ENCODE results near the gene WDR70.
A peak's percentile ranks its signal among the peaks of the same experiment; 100 is the strongest.

Gene WDR70

DNA sequence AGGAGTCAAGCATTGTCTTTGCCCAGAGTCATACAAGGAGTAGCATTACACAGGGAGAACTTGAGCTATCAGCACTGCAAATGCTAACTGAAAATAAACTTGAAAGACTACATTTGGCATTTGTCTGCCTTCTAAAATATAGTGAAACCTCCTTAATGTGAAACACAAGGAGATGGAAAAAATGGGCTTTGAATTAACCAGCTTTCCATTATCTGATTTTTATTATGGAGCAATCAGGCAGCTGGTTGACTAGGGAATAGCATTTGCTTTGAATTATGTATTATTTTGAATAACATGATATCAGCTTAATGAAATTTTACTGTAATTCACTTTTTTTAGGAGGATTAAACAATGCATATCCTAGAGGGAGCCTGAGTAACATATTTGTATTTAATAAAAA is 329.9 kb downstream of the WDR70 start:
- ATAC-seq, result peak; percentile 50; the same call in 2 of the 3 replicates
- TF ChIP-seq SNAI2 (CRISPR knock-in tag; IDR thresholded peaks at IDR 0.05) (no peak), TCF4 (CRISPR knock-in tag; IDR thresholded peaks at IDR 0.05; ENCODE audit: borderline replicate concordance) (peak; percentile 72)

DNA sequence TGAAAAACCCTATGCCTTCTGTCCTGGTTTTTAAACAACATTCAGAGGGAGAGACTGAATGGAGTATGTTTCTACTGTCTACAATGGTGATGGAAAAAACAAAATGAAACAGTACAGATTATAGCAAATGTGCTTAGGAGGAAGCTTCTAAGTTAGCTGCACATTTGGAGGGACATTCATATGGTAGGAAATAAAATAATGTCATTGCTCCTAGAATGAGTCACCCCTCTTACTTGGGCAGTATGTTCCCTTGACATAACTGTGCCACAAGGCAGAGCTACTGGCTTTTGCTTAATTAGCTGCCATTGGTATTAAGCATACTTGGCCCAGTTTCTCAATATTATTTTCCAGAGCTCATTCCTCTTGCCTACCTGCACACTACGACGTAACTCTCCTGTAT is 331.8 kb downstream of the WDR70 start:
- peak; percentile 59 for ATAC-seq
- no peak for TF ChIP-seq ZFP30 (CRISPR knock-in tag; IDR thresholded peaks at IDR 0.05)
- TF ChIP-seq ZNF70 (CRISPR knock-in tag; IDR thresholded peaks at IDR 0.05), result no peak
- no peak for TF ChIP-seq ZNF565 (CRISPR knock-in tag; conservative IDR thresholded peaks at IDR 0.05; ENCODE audit: low read depth)
- no peak for TF ChIP-seq GLIS3 (CRISPR knock-in tag; IDR thresholded peaks at IDR 0.05)
- TF ChIP-seq CSDC2 (CRISPR knock-in tag; IDR thresholded peaks at IDR 0.05), result no peak
- TF ChIP-seq ZFP3 (CRISPR knock-in tag; IDR thresholded peaks at IDR 0.05), result no peak
- TF ChIP-seq, protein P1, sequence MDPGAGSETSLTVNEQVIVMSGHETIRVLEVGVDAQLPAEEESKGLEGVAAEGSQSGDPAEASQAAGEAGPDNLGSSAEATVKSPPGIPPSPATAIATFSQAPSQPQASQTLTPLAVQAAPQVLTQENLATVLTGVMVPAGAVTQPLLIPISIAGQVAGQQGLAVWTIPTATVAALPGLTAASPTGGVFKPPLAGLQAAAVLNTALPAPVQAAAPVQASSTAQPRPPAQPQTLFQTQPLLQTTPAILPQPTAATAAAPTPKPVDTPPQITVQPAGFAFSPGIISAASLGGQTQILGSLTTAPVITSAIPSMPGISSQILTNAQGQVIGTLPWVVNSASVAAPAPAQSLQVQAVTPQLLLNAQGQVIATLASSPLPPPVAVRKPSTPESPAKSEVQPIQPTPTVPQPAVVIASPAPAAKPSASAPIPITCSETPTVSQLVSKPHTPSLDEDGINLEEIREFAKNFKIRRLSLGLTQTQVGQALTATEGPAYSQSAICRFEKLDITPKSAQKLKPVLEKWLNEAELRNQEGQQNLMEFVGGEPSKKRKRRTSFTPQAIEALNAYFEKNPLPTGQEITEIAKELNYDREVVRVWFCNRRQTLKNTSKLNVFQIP (CRISPR knock-in tag; IDR thresholded peaks at IDR 0.05; ENCODE audit: borderline replicate concordance, low read depth), result no peak
- no peak for TF ChIP-seq ZNF8 (CRISPR knock-in tag; IDR thresholded peaks at IDR 0.05)

DNA sequence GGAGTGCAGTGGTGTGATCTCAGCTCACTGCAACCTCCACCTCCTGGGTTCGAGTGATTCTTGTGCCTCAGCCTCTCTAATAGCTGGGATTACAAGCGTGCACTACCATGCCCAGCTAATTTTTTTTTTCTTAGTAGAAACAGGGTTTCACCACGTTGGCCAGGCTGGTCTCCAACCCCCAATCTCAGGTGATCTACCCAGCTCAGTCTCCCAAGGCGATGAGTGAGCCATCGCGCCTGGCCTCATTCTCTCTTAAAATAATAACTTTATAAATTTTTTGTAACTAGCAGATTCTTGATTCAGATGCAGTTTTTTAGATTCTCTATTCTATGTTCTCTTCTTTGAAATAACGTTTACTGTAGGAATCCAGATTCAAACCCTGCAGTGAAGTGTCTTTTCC is 333.6 kb downstream of the WDR70 start:
- no peak for ATAC-seq
- TF ChIP-seq ZC3H10 (CRISPR knock-in tag; IDR thresholded peaks at IDR 0.05) (no peak), TOX (CRISPR knock-in tag; IDR thresholded peaks at IDR 0.05; ENCODE audit: borderline replicate concordance) (no peak), CSDC2 (CRISPR knock-in tag; IDR thresholded peaks at IDR 0.05) (no peak), SNAI2 (CRISPR knock-in tag; IDR thresholded peaks at IDR 0.05) (no peak), ISL1 (CRISPR knock-in tag; IDR thresholded peaks at IDR 0.05) (no peak), RARB (CRISPR knock-in tag; IDR thresholded peaks at IDR 0.05) (no peak), OSR1 (CRISPR knock-in tag; IDR thresholded peaks at IDR 0.05) (no peak), TCF4 (CRISPR knock-in tag; IDR thresholded peaks at IDR 0.05; ENCODE audit: borderline replicate concordance) (no peak)
- TF ChIP-seq, protein P2, sequence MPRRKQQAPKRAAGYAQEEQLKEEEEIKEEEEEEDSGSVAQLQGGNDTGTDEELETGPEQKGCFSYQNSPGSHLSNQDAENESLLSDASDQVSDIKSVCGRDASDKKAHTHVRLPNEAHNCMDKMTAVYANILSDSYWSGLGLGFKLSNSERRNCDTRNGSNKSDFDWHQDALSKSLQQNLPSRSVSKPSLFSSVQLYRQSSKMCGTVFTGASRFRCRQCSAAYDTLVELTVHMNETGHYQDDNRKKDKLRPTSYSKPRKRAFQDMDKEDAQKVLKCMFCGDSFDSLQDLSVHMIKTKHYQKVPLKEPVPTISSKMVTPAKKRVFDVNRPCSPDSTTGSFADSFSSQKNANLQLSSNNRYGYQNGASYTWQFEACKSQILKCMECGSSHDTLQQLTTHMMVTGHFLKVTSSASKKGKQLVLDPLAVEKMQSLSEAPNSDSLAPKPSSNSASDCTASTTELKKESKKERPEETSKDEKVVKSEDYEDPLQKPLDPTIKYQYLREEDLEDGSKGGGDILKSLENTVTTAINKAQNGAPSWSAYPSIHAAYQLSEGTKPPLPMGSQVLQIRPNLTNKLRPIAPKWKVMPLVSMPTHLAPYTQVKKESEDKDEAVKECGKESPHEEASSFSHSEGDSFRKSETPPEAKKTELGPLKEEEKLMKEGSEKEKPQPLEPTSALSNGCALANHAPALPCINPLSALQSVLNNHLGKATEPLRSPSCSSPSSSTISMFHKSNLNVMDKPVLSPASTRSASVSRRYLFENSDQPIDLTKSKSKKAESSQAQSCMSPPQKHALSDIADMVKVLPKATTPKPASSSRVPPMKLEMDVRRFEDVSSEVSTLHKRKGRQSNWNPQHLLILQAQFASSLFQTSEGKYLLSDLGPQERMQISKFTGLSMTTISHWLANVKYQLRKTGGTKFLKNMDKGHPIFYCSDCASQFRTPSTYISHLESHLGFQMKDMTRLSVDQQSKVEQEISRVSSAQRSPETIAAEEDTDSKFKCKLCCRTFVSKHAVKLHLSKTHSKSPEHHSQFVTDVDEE (CRISPR knock-in tag; IDR thresholded peaks at IDR 0.05), result no peak
- TF ChIP-seq, protein P3, sequence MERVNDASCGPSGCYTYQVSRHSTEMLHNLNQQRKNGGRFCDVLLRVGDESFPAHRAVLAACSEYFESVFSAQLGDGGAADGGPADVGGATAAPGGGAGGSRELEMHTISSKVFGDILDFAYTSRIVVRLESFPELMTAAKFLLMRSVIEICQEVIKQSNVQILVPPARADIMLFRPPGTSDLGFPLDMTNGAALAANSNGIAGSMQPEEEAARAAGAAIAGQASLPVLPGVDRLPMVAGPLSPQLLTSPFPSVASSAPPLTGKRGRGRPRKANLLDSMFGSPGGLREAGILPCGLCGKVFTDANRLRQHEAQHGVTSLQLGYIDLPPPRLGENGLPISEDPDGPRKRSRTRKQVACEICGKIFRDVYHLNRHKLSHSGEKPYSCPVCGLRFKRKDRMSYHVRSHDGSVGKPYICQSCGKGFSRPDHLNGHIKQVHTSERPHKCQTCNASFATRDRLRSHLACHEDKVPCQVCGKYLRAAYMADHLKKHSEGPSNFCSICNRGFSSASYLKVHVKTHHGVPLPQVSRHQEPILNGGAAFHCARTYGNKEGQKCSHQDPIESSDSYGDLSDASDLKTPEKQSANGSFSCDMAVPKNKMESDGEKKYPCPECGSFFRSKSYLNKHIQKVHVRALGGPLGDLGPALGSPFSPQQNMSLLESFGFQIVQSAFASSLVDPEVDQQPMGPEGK (CRISPR knock-in tag; IDR thresholded peaks at IDR 0.05; ENCODE audit: borderline replicate concordance), result no peak

DNA sequence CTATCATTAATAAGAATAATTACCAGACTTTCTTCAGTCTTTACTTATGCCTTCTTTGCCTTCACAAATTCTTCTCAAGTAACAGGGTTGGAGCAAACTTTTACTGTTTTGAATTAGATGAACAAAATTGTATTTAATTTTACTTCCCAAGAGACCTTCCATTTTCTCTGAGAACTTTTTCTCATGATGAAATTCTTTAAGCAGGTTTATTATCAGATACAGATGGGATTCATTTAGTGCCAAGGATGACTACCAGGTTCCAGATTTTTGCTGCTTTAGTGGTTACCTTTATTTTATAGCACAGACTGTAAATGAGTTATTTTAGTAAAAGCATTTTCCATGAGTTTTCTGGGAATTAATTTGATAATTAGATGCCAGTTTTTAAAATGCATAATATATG is 335.6 kb downstream of the WDR70 start:
- TF ChIP-seq, protein P2 (CRISPR knock-in tag; IDR thresholded peaks at IDR 0.05), result no peak
- TF ChIP-seq ZFP3 (CRISPR knock-in tag; IDR thresholded peaks at IDR 0.05) (no peak), ZNF565 (CRISPR knock-in tag; conservative IDR thresholded peaks at IDR 0.05; ENCODE audit: low read depth) (no peak), ZNF70 (CRISPR knock-in tag; IDR thresholded peaks at IDR 0.05) (no peak), OSR1 (CRISPR knock-in tag; IDR thresholded peaks at IDR 0.05) (no peak), ZC3H10 (CRISPR knock-in tag; IDR thresholded peaks at IDR 0.05) (no peak), SNAI2 (CRISPR knock-in tag; IDR thresholded peaks at IDR 0.05) (no peak), ISL1 (CRISPR knock-in tag; IDR thresholded peaks at IDR 0.05) (no peak), ESRRG (CRISPR knock-in tag; IDR thresholded peaks at IDR 0.05) (no peak), ZFP30 (CRISPR knock-in tag; IDR thresholded peaks at IDR 0.05) (no peak), GLIS3 (CRISPR knock-in tag; IDR thresholded peaks at IDR 0.05) (no peak)
- TF ChIP-seq, protein P4, sequence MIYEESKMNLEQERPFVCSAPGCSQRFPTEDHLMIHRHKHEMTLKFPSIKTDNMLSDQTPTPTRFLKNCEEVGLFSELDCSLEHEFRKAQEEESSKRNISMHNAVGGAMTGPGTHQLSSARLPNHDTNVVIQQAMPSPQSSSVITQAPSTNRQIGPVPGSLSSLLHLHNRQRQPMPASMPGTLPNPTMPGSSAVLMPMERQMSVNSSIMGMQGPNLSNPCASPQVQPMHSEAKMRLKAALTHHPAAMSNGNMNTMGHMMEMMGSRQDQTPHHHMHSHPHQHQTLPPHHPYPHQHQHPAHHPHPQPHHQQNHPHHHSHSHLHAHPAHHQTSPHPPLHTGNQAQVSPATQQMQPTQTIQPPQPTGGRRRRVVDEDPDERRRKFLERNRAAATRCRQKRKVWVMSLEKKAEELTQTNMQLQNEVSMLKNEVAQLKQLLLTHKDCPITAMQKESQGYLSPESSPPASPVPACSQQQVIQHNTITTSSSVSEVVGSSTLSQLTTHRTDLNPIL (CRISPR knock-in tag; IDR thresholded peaks at IDR 0.05; ENCODE audit: low read depth), result no peak
- TF ChIP-seq, protein P3 (CRISPR knock-in tag; IDR thresholded peaks at IDR 0.05; ENCODE audit: borderline replicate concordance), result no peak
- ATAC-seq, result 0 out of 3 replicates have a peak, but pooled peaks have one; percentile 6
